Hematopoietic multipotent progenitor cell (in vitro differentiated cells): ENCODE data around the gene ARHGEF16. TPM values are rescaled to one million over a fixed set of nuclear protein-coding genes. Genes with fewer than 3 reads are reported as not detected.
A peak's percentile ranks its signal among the peaks of the same experiment; 100 is the strongest.

Experiments
- DNase-seq, 3 donors: peaks; one replicate each; pipeline ENCODE4 v3.0.0-alpha.2; 2011 to 2015; ENCODE audit warnings: low read depth in 2 of 3, low spot score in 2 of 3
- total RNA-seq: library from RNA; depleted of rRNA; stranded (reverse); fragments of >200 nt; gene quantifications from one replicate; pipeline ENCODE4 v1.2.3, GENCODE V29; 2012

ARHGEF16 gene
- total RNA-seq: 0.27 TPM

DNA sequence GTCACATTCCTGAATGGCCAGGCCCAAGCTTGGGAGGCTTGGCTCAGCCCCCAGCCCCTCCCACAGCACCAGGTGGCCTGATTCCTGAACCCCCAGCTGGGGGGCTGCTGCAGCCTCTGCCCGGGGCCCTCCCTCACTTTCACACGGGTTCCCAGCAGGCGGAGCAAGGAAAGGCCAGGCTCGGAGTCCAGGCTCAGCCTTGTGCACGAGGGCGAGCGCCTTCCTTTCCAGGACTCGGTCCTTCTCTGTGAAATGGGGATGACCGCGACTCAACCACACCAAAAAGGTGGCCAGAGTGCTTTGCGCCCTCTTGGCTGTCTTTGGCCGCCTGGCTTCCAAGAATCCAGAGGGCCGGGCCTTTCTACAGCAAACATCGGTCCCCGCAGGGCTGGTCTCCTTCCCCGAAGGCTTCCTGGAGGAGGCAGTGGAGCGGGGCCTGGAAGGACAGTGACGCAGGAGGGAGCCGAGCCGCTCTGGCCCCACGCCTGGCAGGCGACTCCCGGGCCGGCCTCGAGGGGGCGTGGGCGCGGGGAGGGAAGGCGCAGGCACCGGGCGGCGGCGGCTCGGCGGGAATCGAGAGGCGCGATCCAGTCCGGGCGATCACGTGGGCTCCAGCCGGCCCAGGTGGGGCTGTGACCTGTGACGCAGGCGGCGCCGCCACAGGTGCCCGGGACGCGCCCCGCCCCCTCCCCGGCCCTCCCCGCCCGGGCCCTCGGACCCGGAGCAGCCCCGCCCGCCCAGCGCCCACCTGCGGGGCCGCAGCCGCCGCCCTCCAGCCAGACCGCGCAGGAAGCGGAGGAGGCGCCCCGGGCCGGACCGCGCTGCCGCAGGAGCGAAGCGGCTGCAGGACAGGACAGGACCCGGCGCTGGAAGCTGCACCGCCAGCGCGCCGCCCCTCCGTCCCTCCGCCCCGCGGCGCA is at the start of gene ARHGEF16:
ARHGEF16 (plus strand) TSS at position 775 of the 920 bp plus-strand sequence. CDS start 8,420 bp downstream, outside the sequence.
- peak; percentile 13 to 64 (median 44) for DNase-seq

DNA sequence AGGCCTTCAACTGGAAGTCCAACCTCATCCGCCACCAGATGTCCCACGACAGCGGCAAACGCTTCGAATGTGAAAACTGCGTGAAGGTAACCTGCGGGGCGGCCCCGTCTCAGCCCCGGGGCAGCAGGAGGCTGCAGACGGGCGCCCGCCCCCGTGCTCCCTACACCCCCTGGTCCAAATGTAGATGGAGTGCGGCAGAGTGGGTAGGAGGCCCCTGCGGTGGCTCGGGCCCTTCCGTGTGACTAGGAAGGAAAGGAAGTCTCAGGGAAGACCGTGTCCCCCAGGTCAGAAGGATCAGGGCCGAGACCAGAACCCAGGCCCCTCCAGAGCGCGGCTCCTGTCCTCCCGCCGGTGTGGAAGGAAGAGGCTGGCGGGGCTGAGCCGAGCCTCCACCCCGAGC is 49.7 kb upstream of the ARHGEF16 start:
- DNase-seq: no peak

DNA sequence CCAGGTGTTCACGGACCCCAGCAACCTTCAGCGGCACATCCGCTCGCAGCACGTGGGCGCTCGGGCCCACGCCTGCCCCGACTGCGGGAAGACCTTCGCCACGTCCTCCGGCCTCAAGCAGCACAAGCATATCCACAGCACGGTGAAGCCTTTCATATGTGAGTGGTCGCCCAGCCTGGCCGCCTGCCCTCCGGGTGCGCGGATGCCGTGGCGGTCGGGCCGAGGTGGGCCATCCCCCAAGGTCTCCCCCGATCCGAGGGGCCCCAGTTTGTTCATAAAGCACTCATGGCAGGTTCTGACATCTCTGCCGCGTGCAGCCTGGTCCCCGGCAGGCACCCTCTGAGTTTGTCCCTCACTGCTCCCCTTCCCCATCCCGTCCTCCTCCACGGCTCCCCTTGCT is 49.0 kb upstream of the ARHGEF16 start:
- no peak for DNase-seq

DNA sequence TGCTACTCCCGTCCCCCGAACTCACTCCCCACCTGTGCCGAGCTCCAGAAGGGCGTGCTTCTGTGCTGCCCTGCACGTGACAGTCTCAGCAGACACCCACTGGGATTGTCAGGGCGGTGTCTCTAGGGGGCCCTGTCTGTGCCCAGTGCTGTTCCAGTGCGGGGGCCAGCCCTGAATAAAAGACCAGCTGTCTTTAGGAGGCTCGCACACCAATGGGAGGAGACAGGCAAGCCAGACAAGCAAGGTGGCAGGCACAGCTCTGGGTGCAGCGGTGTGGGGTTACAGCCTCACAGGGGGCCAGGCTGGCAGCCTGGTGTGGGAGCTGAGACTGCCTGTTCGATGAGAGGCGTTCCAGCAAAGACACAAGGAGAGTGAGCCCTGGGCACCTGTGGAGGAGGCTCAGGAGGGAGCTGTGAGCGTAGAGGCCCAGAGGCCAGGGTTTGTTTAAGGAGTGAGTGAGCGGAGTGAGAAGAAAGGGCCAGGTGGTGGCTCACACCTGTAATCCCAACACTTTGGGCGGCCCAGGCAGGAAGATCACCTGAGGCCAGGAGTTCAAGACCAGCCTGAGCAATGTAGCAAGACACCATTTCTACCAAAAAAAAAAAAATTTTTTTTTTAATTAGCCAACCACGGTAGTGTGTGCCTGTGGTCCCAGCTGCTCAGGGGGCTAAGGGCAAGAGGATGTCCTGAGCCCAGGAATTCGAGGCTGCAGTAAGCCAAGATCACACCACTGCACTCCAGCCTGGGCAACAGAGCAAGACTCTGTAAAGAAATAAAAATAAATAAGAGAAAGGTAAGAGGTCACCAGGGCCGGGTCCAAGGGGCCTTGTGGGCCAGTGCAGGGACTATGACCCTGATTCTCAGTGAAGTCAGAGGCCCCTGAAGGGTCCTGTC is 48.2 kb upstream of the ARHGEF16 start:
- no peak for DNase-seq

DNA sequence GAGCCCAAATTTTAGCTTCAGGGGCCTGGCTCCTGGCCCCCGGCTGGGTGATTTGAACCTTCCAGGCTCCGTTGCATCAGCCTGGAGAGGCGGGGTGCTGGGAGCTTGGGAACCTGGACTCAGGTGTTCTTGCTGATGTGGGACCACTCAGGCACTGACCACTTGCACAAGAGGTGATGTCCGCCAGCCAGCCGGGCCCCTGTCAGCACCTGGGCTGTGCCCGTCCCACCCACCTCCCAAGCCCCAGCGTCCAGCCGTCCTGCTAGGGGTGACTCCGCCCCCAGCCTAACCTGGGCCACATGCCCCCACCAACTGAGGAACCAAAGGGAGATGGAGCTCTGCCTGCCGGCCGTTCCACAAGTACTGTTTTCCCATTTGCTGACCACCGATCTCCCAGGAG is 47.4 kb upstream of the ARHGEF16 start:
- DNase-seq: no peak

DNA sequence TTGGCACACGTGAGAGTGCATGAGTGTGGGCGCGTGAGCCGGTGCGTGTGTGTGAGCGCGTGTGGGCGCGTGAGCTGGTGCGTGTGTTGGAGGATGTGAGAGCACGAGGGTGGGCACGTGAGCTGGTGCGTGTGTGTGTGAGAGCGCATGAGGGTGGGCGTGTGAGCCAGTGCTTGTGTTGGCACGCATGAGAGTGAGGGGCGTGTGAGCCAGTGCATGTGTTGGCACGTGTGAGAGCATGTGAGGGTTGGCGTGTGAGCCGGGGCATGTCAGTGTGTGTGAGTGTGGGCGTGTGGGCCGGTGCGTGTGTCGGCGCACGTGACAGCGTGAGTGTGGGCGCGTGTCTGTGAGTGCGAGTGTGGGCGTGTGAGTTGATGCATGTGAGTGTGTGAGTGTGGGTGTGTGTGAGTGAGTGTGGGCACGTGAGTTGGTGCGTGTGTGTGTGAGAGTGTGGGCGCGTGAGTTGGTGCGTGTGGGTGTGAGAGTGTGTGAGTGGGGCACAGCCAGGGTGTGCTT is 45.7 kb upstream of the ARHGEF16 start:
- no peak for DNase-seq

DNA sequence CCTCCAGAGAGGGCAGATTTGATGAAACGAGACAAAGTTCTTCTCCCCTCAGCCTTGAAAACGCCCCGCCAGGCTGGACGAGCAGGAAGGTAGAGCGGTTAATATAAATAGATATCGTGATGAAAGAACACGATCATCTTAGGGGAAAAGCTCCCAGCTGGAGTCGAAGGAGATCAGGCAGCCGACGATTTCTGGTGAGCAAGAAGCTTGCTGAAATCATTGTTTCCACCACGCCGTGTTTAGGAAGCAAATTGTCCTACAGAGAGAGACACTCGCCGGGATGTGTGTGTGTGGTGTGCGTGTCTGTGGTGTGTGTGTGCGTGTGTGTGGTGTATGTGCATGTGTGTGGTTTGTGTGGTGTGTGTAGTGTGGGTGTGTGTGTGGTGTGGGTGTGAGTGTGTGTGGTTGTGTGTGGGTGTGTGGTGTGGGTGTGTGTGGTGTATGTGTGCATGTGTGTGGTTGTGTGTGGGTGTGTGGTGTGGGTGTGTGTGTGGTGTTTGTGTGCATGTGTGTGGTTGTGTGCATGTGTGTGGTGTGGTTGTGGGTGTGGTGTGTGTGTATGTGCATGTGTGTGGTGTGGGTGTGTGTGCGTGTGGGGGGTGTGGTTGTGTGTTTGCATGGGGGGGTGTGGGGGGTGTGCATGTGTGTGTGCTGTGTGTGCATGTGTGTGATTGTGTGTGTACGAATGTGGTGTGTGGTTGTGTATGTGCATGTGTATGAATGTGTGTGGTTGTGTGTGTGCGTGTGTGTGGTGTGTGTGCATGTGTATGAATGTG is 44.9 kb upstream of the ARHGEF16 start:
- no peak for DNase-seq

DNA sequence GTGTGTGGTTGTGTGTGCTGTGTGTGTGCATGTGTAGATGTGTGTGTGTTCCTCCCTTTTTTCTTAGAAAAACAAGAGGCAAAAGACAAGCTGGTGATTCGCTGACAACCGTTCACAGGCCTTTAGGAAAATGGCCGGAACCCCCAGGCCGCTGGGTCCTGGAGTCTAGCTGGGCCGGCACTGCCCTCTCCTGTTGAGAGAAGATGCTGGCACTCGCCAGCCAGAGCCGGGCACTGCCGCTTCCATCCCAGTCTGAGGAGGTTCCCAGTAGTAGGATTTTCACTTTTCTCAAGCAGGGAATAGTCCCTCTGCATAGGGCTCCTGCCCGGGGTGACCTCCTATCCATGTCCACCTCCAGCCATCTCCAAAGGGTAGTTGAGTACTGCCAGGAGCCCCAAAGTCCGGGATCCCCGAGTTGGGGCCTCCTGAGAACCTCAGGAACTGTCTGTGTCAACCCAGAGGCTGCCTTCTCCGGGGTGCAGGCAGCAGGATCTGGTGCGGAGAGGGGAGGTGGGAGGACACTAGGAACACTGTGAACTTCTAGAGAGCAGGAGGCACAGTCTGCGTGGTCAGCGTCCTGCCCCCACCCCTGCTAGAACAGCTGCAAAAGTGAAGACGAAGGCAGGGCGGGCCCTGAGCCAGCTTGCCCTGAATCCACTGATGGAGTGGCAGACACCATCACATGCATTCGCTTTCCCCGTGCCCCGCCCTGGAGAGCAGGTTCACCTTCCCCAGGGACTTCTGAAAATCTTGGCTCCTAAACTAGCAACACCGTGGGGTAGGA is 44.1 kb upstream of the ARHGEF16 start:
- DNase-seq: peak in 1 of 3 donors; percentile 55

DNA sequence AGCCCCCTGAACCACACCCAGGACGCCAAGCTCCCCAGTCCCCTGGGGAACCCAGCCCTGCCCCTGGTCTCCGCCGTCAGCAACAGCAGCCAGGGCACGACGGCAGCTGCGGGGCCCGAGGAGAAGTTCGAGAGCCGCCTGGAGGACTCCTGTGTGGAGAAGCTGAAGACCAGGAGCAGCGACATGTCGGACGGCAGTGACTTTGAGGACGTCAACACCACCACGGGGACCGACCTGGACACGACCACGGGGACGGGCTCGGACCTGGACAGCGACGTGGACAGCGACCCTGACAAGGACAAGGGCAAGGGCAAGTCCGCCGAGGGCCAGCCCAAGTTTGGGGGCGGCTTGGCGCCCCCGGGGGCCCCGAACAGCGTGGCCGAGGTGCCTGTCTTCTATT is 42.7 kb upstream of the ARHGEF16 start:
- DNase-seq: no peak

DNA sequence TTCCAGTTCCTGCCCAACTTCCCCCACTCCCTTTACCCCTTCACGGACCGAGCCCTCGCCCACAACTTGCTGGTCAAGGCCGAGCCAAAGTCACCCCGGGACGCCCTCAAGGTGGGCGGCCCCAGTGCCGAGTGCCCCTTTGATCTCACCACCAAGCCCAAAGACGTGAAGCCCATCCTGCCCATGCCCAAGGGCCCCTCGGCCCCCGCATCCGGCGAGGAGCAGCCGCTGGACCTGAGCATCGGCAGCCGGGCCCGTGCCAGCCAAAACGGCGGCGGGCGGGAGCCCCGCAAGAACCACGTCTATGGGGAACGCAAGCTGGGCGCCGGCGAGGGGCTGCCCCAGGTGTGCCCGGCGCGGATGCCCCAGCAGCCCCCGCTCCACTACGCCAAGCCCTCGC is 42.1 kb upstream of the ARHGEF16 start:
- no peak for DNase-seq

DNA sequence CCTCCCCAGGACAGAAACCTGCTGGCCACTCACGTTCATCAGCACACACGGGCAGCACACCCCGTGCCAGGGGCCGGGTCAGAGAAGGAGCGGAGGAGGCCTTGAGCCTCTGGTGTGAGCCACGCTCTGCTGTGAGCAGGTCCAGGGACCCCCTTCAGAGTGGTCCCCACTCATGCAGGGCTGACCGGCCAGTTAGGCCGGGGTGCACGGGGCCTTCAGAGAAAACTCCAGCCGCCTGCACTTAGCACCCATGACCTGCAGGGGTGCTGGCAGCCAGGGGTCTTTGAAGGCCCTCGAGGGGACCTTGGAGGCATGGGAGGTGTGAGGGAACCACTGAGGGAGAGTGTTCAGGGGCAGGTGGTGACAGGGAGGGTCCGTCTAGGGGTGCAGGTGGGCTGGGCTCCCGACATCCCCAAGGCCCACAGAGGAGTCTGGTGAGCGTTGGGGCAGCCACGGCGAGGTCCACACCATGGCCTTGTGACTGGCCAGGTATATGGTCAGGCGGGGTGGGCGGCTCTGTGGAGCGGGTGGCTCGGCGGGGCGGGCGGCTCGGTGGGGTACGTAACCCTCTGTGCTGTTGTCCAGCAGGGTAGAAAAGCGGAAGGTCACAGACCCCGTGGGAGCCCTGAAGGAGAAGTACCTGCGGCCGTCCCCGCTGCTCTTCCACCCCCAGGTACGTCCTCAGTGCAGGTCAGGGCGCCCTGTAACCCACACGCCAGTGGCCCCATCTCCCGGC is 40.3 kb upstream of the ARHGEF16 start:
- no peak for DNase-seq

DNA sequence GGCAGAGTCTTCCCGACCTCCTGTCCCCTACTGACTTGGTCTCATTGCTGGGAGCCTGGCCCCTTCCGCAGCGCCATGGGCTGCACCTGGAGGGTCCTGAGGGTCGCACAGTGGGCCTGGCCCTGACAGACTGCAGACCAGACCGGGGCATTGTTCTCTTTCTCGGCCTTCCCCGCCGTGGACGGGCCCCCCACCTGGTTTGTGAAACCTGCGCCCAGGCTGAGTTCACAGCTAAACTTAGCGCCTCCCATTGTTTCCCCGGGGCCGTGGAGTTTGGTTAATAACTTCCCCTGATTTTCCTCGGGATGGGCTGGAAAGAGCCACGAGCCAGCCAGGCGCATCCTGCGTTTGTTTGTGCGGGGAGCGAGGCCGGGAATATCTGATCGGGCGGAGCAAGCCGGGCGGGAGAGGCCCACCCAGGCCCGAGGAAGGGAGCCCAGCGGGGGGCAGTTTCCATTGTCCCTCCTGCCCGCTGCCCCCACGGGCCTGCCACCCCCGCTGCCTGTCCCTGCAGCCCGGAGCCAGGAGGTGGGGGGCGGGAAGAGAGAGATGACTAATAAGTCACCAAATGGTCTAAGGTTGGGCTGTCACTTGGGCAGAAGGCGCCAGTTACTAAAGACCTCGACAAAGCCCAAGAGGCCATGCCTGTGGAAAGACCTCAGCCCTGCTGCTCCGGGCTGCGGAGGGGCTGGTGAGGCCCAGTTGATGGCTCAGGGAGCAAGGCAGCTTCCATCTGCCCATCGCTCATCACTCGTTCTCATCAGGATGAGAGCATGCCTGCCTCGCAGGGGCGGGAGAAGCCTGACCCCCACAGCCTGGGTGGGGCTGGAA is 39.0 kb upstream of the ARHGEF16 start:
- DNase-seq: no peak

DNA sequence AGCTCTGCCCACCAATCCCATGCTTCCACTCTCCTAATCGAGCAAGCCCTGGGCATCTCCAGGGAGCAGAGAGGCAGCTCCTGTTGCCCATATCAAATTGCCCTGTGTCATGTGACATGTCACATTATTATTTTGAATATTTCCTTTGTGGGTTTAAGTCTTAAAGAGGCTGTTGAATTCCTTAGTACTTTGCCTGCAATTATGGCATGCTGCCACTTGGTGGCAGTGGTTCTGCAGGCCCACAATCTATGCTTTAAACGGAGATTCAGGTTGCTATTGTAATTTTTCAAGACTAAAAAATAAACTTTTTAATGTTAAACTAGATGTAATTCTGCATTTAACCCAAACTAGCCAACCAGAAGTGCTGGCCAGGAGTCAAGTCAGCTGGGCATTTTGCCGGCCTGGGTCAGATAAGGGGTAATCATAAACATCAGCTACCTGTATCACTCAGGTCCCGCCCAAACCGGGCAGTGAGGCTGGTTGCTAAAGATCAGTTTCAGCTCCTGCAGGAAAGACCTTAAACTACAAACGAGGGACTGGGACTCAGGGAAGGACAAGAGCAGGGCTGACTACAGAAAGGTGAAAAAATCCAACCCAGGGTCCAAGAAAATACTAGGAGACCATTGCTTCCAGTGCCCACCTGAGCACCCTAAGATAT is 37.3 kb upstream of the ARHGEF16 start:
- no peak for DNase-seq

DNA sequence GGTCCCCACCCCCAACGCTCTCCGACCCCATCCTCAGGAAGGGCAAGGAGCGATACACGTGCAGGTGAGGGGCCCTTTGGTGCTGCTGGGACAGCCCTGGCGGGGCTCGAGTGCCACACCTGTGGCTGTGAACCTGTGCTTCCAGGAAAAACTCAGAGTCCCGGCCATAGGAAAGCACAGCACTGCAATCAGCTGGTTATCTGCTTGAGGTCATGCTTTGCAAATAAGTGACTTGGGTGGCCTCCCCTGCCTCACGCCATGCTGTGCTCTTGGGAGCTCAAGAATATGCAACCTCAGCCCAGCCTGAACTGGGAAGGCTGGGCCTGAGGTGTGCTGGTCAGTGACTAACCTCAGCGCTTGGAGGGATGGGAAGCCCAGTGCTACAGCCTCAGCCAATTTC is 36.5 kb upstream of the ARHGEF16 start:
- no peak for DNase-seq

DNA sequence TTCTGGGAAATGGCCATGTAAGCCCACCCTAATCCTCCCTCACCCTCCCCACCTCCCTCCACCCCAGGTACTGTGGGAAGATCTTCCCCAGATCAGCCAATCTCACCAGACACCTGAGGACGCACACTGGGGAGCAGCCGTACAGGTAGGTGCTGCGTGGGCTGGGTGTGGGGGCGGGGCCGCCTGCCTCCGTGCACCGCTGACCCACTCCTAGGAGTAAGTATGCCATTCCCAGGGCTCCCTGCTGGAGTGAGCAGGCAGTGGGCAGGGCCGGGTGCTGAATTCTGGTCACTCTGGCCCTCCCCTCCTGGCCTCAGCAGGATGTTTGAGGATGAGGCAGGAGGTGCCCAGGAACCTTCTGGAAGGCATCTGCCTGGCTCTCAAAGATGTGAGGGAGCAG is 35.9 kb upstream of the ARHGEF16 start:
- no peak for DNase-seq

DNA sequence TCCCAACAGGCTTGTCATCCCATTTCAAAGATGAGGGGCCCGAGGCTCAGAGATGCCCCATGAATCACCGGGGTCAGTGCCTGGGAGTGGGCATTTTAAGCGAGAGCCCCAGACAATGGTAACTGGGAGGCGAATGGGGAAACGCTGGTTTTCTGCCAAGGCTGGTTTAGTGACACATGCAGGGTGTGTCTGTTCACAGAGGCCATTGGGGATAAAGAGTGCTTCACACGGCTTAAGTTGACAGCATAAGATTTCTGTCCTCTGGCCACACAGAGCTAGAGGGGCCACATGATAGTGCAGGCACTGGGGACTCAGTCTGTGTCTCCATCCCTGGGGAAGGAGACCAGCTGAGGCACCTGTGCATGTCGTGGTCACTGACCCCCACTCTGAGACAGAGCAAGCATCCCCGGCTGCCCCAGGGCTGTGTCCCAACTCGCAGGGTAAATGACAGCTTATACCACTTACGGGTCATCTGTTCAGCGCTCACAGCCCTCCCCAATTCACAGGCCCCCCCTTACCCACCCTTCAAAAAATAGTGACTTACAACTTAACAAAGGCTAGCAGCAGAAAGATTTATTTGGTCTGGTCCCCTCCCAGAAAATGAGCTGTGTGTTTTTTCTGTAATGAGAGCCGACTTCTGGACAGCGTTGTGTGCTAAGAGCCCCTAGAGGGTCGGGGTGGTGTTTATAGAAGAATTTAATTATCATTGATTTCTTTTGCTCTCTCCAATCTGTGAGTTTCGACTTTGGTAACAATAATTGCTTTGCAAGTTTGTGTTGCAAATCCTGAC is 34.9 kb upstream of the ARHGEF16 start:
- no peak for DNase-seq
